ENCODE measurements around the gene DUSP22.
"Not testable (repeated sequence)": the region's sequence is repeated elsewhere in the genome, so short reads cannot be mapped to it uniquely, and the experiment has no call there.

DUSP22 gene

GRCh38 chr6:365835-366234, 73.5 kb downstream of the DUSP22 start:
- Histone ChIP-seq H3K4me3 (ENCODE audit: low read length) (no peak overlapping the region), H3K4me1 (ENCODE audit: control insufficient read depth, insufficient read depth, low read length) (peaks cover 5% of the 10 kb centered on the region), H3K9me3 (ENCODE audit: control insufficient read depth, low read length) (no peaks in the 10 kb centered on the region), H3K9ac (ENCODE audit: low read length) (no peak overlapping the region), H3K27me3 (ENCODE audit: control insufficient read depth, insufficient read depth, low read length) (peaks cover 5% of the 10 kb centered on the region), H3K36me3 (ENCODE audit: control insufficient read depth, insufficient read depth, low read length) (no peaks in the 10 kb centered on the region)

- Histone ChIP-seq H3K9me3 (ENCODE audit: control insufficient read depth, low read length) (no peaks in the 10 kb centered on the region), H3K27me3 (ENCODE audit: control insufficient read depth, insufficient read depth, low read length) (peaks cover 5% of the 10 kb centered on the region), H3K9ac (ENCODE audit: low read length) (no peak overlapping the region), H3K4me3 (ENCODE audit: low read length) (no peak overlapping the region), H3K4me1 (ENCODE audit: control insufficient read depth, insufficient read depth, low read length) (peaks cover 3% of the 10 kb centered on the region), H3K36me3 (ENCODE audit: control insufficient read depth, insufficient read depth, low read length) (no peaks in the 10 kb centered on the region)
Observed at GRCh38 chr6:366389-367297, 74.4 kb downstream of the DUSP22 start.

DNA sequence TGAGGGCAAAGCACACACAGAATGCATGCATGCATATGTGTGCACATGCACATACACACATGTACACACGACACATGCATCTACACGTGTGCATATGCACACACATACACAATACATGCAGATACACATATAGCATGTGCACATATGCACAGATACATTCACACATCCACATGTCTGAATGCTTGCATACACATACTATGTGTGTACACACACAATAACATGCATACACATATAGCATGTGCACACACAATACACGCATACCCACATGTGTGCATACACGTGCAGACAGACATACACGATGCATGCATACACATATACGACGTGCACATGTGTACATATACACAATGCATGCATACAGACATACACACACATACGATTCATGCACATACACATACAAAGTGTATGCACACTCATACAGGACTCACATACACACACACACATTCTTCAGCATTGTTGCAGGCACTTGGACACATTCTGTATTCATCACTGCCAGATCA, 75.1 kb downstream of the DUSP22 start:
- no peak overlapping the region for H3K9ac ChIP-seq (ENCODE audit: low read length)
- H3K9me3 ChIP-seq (ENCODE audit: control insufficient read depth, low read length) = no peaks in the 10 kb centered on the region
- peaks cover 8% of the 10 kb centered on the region for H3K27me3 ChIP-seq (ENCODE audit: control insufficient read depth, insufficient read depth, low read length)
- no peaks in the 10 kb centered on the region for H3K36me3 ChIP-seq (ENCODE audit: control insufficient read depth, insufficient read depth, low read length)
- H3K4me3 ChIP-seq (ENCODE audit: low read length) = no peak overlapping the region
- H3K4me1 ChIP-seq (ENCODE audit: control insufficient read depth, insufficient read depth, low read length) = no peaks in the 10 kb centered on the region

DNA sequence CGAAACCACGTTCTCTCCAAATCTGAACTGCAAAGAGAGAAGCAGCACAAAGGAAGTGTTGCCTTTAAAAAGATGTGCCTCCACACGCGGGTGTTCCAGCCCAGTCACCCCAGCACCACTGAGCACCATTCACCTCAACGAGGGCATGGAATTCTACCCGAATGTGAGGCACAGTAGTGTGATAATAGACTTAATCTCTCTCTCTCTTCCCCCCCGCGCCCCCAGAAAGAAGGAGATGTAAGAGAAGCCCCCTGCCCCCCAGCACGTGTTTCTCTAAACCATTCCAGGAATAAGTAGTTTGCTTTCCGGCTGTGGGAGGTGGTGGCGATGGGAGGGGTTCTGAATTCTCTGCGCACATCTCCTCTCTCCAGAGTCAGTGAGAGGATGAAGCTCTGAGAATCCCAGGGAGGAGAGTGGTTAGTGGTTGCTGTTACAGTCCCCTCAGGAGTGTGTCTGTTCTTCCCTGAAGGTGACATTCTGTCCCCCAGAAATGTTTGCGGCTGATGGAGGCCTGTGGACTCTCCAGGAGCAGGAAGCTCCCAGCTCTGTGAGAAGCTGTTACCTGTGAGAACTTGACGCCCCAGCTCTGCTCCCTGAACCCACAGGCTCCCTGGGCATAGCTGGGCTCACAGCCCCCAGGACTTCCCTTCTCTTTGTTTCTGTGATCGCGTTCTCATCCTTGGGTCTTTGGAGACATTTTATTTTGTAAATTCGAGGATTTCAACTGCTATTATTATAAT, 75.8 kb downstream of the DUSP22 start:
- Histone ChIP-seq H3K27me3 (ENCODE audit: control insufficient read depth, insufficient read depth, low read length) (peaks cover 15% of the 10 kb centered on the region), H3K36me3 (ENCODE audit: control insufficient read depth, insufficient read depth, low read length) (no peaks in the 10 kb centered on the region), H3K9me3 (ENCODE audit: control insufficient read depth, low read length) (no peaks in the 10 kb centered on the region), H3K4me1 (ENCODE audit: control insufficient read depth, insufficient read depth, low read length) (no peaks in the 10 kb centered on the region), H3K9ac (ENCODE audit: low read length) (no peak overlapping the region), H3K4me3 (ENCODE audit: low read length) (no peak overlapping the region)

GRCh38 chr6:369559-370431, 77.5 kb downstream of the DUSP22 start:
- H3K4me3 ChIP-seq (ENCODE audit: low read length) = no peak overlapping the region
- H3K9me3 ChIP-seq (ENCODE audit: control insufficient read depth, low read length) = no peaks in the 10 kb centered on the region
- no peaks in the 10 kb centered on the region for H3K36me3 ChIP-seq (ENCODE audit: control insufficient read depth, insufficient read depth, low read length)
- peaks cover 26% of the 10 kb centered on the region for H3K27me3 ChIP-seq (ENCODE audit: control insufficient read depth, insufficient read depth, low read length)
- no peaks in the 10 kb centered on the region for H3K4me1 ChIP-seq (ENCODE audit: control insufficient read depth, insufficient read depth, low read length)
- no peak overlapping the region for H3K9ac ChIP-seq (ENCODE audit: low read length)

- Histone ChIP-seq H3K36me3 (ENCODE audit: control insufficient read depth, insufficient read depth, low read length) (no peaks in the 10 kb centered on the region), H3K27me3 (ENCODE audit: control insufficient read depth, insufficient read depth, low read length) (peaks cover 28% of the 10 kb centered on the region), H3K9ac (ENCODE audit: low read length) (no peak overlapping the region), H3K4me3 (ENCODE audit: low read length) (no peak overlapping the region), H3K4me1 (ENCODE audit: control insufficient read depth, insufficient read depth, low read length) (no peaks in the 10 kb centered on the region), H3K9me3 (ENCODE audit: control insufficient read depth, low read length) (no peaks in the 10 kb centered on the region)
Observed at GRCh38 chr6:370555-370954, 78.3 kb downstream of the DUSP22 start.

- peaks cover 28% of the 10 kb centered on the region for H3K27me3 ChIP-seq (ENCODE audit: control insufficient read depth, insufficient read depth, low read length)
- not testable (repeated sequence) for H3K4me1 ChIP-seq (ENCODE audit: control insufficient read depth, insufficient read depth, low read length); H3K4me3 ChIP-seq (ENCODE audit: low read length); H3K36me3 ChIP-seq (ENCODE audit: control insufficient read depth, insufficient read depth, low read length); H3K9me3 ChIP-seq (ENCODE audit: control insufficient read depth, low read length); H3K9ac ChIP-seq (ENCODE audit: low read length)
Observed at GRCh38 chr6:371851-372250, 79.6 kb downstream of the DUSP22 start.

GRCh38 chr6:372336-372911, 80.1 kb downstream of the DUSP22 start:
- H3K9ac ChIP-seq (ENCODE audit: low read length) = no peak overlapping the region
- no peaks in the 10 kb centered on the region for H3K9me3 ChIP-seq (ENCODE audit: control insufficient read depth, low read length)
- H3K4me1 ChIP-seq (ENCODE audit: control insufficient read depth, insufficient read depth, low read length) = no peaks in the 10 kb centered on the region
- peaks cover 28% of the 10 kb centered on the region for H3K27me3 ChIP-seq (ENCODE audit: control insufficient read depth, insufficient read depth, low read length)
- no peak overlapping the region for H3K4me3 ChIP-seq (ENCODE audit: low read length)
- no peaks in the 10 kb centered on the region for H3K36me3 ChIP-seq (ENCODE audit: control insufficient read depth, insufficient read depth, low read length)

DNA sequence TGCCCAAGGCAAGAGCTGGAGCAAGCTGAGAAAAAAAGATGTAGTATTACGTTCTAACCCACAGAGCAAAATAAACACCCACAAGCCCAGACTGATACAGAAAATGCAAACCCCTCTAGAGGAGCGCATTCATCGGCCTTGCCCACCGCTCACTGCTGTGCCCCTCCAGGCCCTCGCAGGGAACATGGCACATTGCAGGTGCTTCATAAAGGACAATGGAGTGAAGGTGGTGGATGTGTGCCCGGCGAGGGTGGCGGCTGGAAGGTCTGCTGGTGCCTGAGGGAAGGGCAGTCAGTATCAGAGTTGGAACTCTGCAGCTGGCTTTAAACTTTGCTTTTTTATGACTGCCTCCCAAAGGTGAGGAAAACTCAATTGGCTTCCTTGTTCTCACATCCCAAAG, 80.7 kb downstream of the DUSP22 start:
- Histone ChIP-seq H3K27me3 (ENCODE audit: control insufficient read depth, insufficient read depth, low read length) (peaks cover 29% of the 10 kb centered on the region), H3K36me3 (ENCODE audit: control insufficient read depth, insufficient read depth, low read length) (no peaks in the 10 kb centered on the region), H3K4me3 (ENCODE audit: low read length) (no peak overlapping the region), H3K4me1 (ENCODE audit: control insufficient read depth, insufficient read depth, low read length) (no peaks in the 10 kb centered on the region), H3K9ac (ENCODE audit: low read length) (no peak overlapping the region), H3K9me3 (ENCODE audit: control insufficient read depth, low read length) (no peaks in the 10 kb centered on the region)

DNA sequence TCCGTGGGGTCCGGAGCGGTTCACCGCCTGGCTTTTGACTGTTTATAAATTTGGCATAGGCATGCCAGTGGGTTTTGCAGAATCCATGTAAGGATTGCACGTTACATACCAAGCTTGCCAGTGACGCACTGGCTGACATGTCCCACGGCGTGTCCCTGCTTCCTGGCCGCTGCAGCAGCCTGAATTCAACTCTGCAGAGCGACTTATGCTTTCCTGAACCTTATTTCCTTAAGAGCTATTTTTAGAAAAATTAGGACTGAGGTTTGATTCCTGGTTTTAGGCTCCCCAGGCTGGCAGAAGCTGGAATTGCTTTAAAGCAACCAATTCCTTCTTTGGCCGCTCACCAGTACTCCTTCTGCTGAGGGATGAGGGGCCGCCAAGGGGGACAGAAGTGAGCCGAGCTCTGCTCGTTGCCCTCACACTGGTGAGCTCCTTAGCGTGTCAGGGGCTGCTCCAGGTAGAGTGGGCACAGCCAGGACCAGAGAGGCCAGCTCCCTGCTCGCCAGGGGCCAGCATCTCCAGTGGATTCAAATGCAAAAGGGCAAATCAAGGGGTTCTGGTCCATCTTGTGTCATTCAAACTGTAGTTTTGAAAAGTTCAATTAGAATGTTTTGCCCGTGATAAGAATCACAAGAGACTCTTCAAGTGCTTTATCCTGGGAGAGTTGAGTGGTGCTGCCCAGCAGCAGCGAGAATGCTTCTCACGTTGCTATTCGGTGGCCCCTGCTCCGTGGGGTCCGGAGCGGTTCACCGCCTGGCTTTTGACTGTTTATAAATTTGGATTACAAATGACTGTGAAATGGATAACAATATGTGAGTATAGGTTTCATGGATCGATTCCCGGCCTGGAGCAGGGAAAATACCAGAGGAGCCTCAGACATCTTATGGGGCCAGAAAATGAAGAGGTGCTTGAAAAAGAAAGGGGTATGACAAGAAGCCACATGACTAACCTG, 81.8 kb downstream of the DUSP22 start:
- Histone ChIP-seq H3K9ac (ENCODE audit: low read length) (no peak overlapping the region), H3K36me3 (ENCODE audit: control insufficient read depth, insufficient read depth, low read length) (no peaks in the 10 kb centered on the region), H3K4me3 (ENCODE audit: low read length) (no peak overlapping the region), H3K27me3 (ENCODE audit: control insufficient read depth, insufficient read depth, low read length) (peaks cover 26% of the 10 kb centered on the region), H3K9me3 (ENCODE audit: control insufficient read depth, low read length) (no peaks in the 10 kb centered on the region), H3K4me1 (ENCODE audit: control insufficient read depth, insufficient read depth, low read length) (no peaks in the 10 kb centered on the region)

DNA sequence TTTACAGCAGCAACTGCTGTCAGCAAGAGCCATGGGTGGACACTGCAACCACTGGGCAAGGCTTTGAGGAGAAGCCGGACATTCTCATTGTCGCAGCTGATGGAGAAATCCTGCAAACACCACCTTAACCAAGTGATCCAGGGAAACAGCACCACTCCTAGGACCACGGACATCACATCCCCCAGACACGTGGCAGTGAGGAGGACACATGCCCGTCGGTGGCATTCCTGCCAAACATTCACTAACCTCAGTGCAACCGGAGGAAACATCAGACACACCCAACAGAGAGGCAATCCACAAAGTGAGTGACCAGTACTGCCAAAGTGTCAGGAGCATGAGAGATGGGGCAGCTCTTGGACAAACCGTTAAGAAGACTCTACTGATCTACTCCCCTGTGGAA, 82.7 kb downstream of the DUSP22 start:
- H3K9ac ChIP-seq (ENCODE audit: low read length) = no peak overlapping the region
- H3K4me1 ChIP-seq (ENCODE audit: control insufficient read depth, insufficient read depth, low read length) = no peaks in the 10 kb centered on the region
- H3K27me3 ChIP-seq (ENCODE audit: control insufficient read depth, insufficient read depth, low read length) = peaks cover 34% of the 10 kb centered on the region
- H3K36me3 ChIP-seq (ENCODE audit: control insufficient read depth, insufficient read depth, low read length) = no peaks in the 10 kb centered on the region
- H3K4me3 ChIP-seq (ENCODE audit: low read length) = no peak overlapping the region
- H3K9me3 ChIP-seq (ENCODE audit: control insufficient read depth, low read length) = no peaks in the 10 kb centered on the region

Data from mucosa of stomach (tissue), 1 donor.